ENCODE results near the gene CHURC1.

- TF ChIP-seq CTCF (IDR thresholded peaks at IDR 0.05) (no peak), POLR2AphosphoS5 (IDR thresholded peaks at IDR 0.05) (no peak)
These were observed 45.4 kb upstream of the CHURC1 start for GRCh38 chr14:64868841-64869240.

Measured in esophagus muscularis mucosa (tissue), 3 donors.